ENCODE results near the gene TCF21. TPM values are rescaled to one million over a fixed set of nuclear protein-coding genes. Genes with fewer than 3 reads are reported as not detected.
"Not testable (repeated sequence)": the region's sequence is repeated elsewhere in the genome, so short reads cannot be mapped to it uniquely, and the experiment has no call there.

The TCF21 gene
- total and polyA plus RNA-seq, 8 donors = 0.08 to 2.3 (median 0.65) TPM

GRCh38 chr6:133857696-133858095 is 31.2 kb upstream of the TCF21 start:
- Histone ChIP-seq H3K27ac (no peak overlapping the region), H3K36me3 (no peaks in the 10 kb centered on the region), H3K9me3 (no peaks in the 10 kb centered on the region), H3K4me3 (no peak overlapping the region), H3K27me3 (peaks cover 4 to 55% (median 19%) of the 10 kb centered on the region in 4 donors), H3K4me1 (no peaks in the 10 kb centered on the region)
- intact Hi-C loops (cut with DNase I) = no loop called here
- no peak for TF ChIP-seq CTCF (IDR thresholded peaks at IDR 0.05)
- DNase-seq (no peak), ATAC-seq (no peak), FAIRE-seq (no peak)

- H3K9me3 ChIP-seq; H3K4me3 ChIP-seq; intact Hi-C loops (cut with DNase I); DNase-seq; FAIRE-seq; H3K36me3 ChIP-seq; ATAC-seq; H3K4me1 ChIP-seq; H3K27ac ChIP-seq: not testable (repeated sequence)
- WGBS, 2 donors = 43% methylated on average over 2 of the region's 2 CpGs
- H3K27me3 ChIP-seq = peaks cover 0 to 34% (median 8%) of the 10 kb centered on the region in 4 donors
These were observed 27.6 kb upstream of the TCF21 start for GRCh38 chr6:133861337-133861736.

GRCh38 chr6:133863228-133863627 is 25.7 kb upstream of the TCF21 start:
- no peaks in the 10 kb centered on the region for H3K4me1 ChIP-seq
- FAIRE-seq (no peak), ATAC-seq (no peak), DNase-seq (no peak)
- peaks cover 0 to 7% (median 0%) of the 10 kb centered on the region in 4 donors for H3K9me3 ChIP-seq
- 57 to 66% methylated on average over 1 of the region's 1 CpG for WGBS, 2 donors
- H3K4me3 ChIP-seq = no peak overlapping the region
- H3K27me3 ChIP-seq = peaks cover 0 to 16% (median 2%) of the 10 kb centered on the region in 4 donors
- H3K27ac ChIP-seq = no peak overlapping the region
- intact Hi-C loops (cut with DNase I) = no loop called here
- H3K36me3 ChIP-seq = no peaks in the 10 kb centered on the region
- no peak for TF ChIP-seq CTCF (IDR thresholded peaks at IDR 0.05)

- Histone ChIP-seq H3K4me1 (no peaks in the 10 kb centered on the region), H3K27ac (no peak overlapping the region), H3K9me3 (peaks cover 0 to 7% (median 0%) of the 10 kb centered on the region in 4 donors), H3K27me3 (peaks cover 0 to 2% (median 0%) of the 10 kb centered on the region in 4 donors), H3K36me3 (no peaks in the 10 kb centered on the region), H3K4me3 (no peak overlapping the region)
- FAIRE-seq (no peak), DNase-seq (no peak), ATAC-seq (no peak)
- WGBS, 2 donors = 82 to 92% methylated on average over 4 of the region's 4 CpGs
- intact Hi-C loops (cut with DNase I) = no loop called here
- no peak for TF ChIP-seq CTCF (IDR thresholded peaks at IDR 0.05)
These were observed 23.2 kb upstream of the TCF21 start for GRCh38 chr6:133865680-133866079.

GRCh38 chr6:133871131-133871530 is 17.8 kb upstream of the TCF21 start:
- Histone ChIP-seq H3K27ac (no peak overlapping the region), H3K27me3 (no peaks in the 10 kb centered on the region), H3K4me1 (no peaks in the 10 kb centered on the region), H3K4me3 (no peak overlapping the region), H3K36me3 (no peaks in the 10 kb centered on the region), H3K9me3 (no peaks in the 10 kb centered on the region)
- DNase-seq (no peak), ATAC-seq (no peak), FAIRE-seq (no peak)
- intact Hi-C loops (cut with DNase I) = no loop called here
- TF ChIP-seq CTCF (IDR thresholded peaks at IDR 0.05) = no peak

GRCh38 chr6:133873538-133873937 is 15.4 kb upstream of the TCF21 start:
- FAIRE-seq = no peak

More at GRCh38 chr6:133873538-133873937, 15.4 kb upstream of the TCF21 start:
- no peak for ATAC-seq
- no peak overlapping the region for H3K4me3 ChIP-seq
- H3K27me3 ChIP-seq = no peaks in the 10 kb centered on the region
- H3K4me1 ChIP-seq = no peaks in the 10 kb centered on the region
- no peak for DNase-seq
- intact Hi-C loops (cut with DNase I) = no loop called here
- 52 to 53% methylated on average over 5 of the region's 5 CpGs for WGBS, 2 donors
- no peaks in the 10 kb centered on the region for H3K36me3 ChIP-seq
- no peaks in the 10 kb centered on the region for H3K9me3 ChIP-seq
- no peak overlapping the region for H3K27ac ChIP-seq
- TF ChIP-seq CTCF (IDR thresholded peaks at IDR 0.05) = no peak

Data from pancreas (tissue), 10 donors.